GM18909 (cell line): ENCODE data around the gene EXOSC10.
"Not testable (repeated sequence)": the region's sequence is repeated elsewhere in the genome, so short reads cannot be mapped to it uniquely, and the experiment has no call there.

Experiments
- ATAC-seq: cut with Tn5 transposase; IDR thresholded peaks from one replicate; pipeline ENCODE4 v1.9.1; 2021; ENCODE audit warnings: mild to moderate bottlenecking; ENCODE audit not compliant: unreplicated experiment, poor library complexity

Gene EXOSC10

DNA sequence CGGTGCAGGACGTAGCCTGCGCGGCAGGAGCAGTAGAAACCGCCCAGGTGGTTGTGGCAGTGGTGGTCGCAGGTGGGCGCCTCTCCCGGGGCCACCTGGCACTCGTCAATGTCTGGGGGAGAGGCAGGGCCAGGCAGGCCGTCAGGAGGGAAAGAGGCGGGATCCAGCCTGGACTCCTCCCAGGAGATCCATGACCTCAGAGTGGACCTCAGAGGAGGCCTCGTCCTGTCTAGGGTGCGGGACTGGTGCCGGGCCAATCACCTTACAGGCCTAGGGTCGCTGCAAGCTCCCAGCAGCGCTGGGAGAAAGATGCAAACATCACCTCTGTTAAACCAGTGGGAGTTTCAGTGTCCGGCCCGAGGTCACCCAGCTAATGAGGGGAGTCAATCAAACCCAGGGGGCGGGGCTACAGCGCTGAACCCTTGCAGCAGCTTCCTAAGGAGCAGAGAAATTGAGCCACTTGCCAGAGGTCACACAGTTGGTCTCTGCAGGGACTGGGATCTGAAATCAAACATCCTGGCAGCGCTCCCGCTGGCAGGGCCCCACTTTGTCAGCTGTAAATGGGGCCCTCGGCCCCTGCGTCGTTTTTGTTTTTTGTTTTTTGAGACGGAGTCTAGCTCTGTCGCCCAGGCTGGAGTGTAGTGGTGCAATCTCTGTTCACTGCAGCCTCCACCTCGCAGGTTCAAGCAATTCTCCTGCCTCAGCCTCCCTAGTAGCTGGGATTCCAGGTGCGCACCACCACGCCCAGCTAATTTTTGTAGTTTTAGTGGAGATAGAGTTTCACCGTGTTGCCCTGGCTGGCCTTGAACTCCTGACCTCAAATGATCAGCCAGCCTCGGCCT is 54.0 kb downstream of the EXOSC10 start:
- ATAC-seq = no peak

DNA sequence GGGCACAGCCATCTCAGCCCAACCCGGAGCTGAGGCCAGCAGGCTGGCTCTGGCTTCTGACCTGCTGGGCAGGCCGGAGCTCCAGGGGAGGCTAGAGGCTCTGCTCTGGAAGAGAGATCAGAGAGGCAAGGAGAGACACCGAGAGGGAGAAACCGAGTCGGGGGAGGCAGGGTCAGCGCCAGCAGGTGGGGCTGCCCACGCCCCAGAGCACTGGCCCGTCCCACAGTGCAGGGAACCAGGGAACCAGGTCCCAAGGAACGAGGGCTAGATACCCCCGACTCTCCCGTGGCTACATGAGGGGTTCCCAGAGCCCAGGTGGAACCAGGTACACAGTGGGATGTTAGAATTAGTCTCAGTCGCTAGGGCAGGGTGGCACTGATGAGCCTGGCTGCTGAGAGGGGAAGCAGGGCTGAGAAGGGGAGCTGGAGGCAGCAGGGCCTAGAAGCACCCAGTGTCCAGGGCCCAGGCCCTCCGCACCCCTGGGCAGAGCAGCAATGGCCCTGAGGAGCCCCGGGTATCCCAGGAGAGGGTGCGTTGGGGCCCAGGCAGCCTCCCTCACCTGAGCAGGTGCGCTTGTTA is 54.7 kb downstream of the EXOSC10 start:
- ATAC-seq = no peak

DNA sequence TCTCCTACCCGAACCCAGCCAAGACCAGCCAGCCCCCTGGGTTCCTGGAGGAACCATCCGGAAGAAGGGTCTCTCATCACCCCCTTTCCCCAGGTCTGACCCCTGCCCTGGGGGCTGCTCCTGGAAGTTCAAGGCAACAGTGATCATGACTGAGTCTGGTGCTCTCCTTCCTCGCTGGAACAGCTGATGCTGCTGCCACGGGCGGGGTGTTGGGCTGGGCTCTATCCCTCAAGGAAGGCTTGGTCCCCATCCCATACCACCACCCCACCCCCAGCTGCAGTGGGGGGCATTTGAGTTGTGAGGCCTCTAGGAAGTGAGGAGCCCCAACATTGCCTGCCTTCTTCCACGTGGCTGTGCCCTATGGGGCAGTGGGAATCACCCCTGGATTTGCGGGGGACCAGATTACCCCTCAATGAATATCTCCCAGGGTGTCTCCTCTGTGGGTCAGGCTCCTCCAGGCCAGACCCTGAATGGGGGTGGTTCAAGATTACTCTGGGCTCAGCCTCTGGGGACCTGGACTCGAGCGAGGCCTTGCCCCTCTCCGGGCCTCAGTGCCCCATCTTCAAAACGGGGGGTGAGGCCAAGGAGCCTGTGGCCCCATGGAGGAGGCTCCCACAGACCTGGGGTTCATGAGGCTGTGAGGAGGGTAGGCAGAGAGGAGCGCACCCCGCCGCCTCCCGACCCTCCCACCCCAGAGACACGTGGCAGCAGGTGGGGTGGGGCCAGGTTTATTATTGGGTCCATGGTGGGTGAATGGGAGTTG is 55.4 kb downstream of the EXOSC10 start:
- ATAC-seq = no peak

DNA sequence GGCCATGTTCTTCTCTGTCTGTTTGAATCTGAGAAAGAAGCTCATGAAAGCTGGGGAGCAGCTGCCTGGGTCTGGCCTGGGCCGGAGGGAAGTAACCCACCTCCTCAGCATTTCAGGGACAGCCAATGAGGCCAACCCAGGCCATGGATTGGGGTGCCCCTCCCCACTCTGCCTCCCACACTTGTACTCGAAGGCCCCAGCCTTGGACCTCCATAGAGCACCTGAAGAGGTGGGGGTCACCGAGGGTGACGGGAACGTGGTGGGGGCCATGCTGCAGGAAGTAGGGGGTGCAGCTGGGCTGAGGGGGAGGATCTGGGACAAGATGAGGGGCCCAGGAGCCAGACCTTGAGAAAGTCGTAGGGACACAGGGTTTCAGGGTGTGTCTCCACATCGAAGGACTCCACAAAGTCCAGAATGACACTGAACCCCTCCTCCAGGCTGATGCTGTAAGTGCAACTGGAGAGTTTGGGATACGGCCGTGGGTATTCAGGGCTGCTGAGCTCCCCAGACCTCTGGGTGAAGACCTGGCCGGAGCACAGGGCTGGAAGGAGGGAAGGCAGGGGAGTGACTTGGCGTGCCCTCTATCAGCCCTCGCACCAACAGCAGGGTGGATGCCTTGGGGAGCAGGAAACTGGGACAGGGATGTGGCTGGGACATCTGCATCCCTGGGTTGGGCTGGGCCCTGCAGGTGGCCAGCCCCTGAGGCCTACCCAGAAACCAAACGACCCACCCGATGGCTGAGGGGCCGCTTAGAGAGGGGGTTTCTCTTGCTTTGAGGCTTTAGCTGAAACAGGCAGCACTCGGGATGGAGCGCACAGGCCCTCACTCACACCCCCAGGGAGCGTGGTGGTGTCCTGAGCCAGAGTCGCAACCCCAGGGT is 56.4 kb downstream of the EXOSC10 start:
- no peak for ATAC-seq

DNA sequence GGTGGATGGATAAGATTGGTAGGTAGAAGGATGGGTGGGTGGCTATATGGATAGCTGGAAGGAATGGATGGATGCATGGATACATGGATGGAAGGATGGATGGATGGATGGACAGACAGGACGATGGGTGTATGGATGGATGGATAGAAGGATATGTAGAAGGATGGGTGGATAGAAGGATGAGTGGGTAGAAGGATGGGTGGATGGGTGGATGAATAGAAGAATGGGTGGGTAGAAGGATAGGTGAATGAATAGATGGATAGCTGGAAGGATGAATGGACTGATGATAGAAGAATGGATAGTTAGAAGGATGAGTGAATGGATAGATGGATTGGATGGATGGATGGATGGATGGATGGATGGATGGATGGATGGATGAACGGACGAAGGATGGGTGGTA is 57.6 kb downstream of the EXOSC10 start:
- ATAC-seq = no peak

DNA sequence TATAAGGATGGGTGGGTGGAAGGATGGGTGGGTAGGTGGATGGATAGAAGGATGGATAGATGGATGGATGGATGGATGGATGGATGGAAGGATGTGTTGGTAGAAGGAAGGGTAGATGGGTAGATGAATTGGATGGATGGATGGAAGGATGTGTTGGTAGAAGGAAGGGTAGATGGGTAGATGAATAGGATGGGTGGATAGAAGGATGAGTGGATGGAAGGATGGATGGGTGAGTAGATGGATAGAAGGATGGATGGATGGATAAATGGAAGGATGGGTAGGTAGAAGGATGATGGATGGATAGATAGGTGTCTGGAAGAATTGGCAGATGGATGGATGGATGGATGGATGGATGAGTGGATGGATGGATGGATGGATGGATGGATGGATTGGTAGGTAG is 58.6 kb downstream of the EXOSC10 start:
- no peak for ATAC-seq

DNA sequence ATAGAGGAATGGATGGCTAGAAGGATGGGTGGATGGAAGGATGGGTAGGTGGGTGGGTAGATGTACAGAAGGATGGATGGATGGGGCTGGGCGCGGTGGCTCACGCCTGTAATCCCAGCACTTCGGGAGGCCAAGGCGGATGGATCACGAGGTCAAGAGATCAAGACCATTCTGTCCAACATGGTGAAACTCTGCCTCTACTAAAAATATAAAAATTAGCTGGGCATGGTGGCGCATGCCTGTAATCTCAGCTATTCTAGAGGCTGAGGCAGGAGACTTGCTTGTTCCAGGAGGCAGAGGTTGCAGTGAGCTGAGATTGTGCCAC is 59.6 kb downstream of the EXOSC10 start:
- ATAC-seq = not testable (repeated sequence)

DNA sequence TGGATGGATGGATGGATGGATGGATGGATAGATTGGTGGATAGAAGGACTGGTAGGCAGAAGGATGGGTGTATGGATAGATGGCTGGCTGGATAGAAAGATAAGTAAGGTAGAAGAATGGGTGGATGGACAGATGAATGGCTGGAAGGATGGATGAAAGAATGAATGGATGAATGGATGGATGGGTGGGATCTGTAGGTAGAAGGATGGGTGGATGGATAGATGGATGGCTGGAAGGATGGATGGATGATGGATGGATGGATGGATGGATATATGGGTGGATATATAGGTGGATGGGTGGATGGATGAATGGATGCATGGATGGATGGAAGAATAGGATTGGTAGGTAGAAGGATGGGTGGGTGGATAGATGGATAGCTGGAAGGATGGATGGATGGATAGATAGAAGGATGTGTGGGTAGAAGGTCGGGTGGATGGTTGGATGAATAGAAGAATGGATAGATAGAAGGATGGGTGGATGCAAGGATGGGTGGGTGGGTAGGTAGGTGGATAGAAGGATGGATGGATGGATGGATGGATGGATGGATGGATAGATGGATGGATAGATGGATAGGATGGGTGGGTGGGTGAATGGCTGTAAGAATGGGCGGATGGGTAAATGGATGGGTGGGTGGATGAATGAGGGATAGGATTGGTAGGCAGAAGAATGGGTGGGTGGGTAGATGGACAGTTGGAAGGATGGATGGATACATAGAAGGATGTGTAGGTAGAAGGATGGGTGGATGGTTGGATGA is 60.1 kb downstream of the EXOSC10 start:
- ATAC-seq = no peak

DNA sequence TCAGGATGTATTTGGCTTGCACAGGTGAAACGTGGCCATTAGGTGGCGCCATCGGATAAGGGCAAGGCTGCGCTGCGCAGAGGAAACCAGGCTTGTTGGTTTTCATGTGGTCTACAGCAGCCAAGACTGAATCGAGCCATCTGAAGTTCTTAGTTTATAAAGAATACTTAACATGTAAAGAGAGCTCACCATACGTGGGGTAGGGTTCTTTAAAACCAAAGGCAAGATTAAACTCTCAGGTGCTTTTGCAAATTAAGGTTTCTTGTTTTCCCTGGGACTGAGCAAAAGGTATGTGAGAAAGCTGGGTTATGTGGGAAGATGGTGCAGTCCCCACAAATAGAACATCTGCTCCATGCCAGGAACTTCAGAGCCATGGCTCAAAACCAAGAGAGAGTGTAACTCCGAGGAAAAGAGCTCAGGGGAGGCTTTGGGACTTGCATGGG is 61.9 kb downstream of the EXOSC10 start:
- ATAC-seq = peak; percentile 48

DNA sequence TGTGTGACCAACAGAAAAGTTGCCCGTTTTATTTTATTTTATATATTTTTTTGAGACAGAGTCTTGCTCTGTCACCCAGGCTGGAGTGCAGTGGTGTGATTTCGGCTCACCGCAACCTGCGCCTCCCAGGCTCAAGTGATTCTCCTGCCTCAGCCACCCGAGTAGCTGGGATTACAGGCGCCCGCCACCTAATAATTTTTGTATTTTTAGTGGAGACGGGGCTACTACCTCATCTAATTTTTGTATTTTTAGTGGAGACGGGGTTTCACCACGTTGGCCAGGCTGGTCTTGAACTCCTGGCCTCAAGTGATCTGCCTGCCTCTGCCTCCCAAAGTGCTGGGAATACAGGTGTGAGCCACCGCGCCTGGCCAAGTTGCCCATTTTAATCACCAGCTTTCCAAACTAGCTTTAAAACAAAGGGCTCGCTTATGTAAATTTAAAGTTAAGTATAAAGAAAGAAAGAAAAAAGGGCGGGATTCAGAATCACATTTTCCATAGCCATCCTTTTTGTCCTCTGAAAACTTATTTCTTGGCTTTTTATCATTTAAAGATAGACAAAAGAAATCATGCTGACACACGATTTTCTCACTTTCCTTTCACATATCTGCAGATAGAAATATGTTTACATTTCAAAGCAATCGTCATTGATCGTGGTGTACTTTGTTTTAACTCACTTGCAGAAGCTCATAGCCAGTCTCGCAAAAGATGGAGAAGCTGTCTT is 62.5 kb downstream of the EXOSC10 start:
- not testable (repeated sequence) for ATAC-seq

DNA sequence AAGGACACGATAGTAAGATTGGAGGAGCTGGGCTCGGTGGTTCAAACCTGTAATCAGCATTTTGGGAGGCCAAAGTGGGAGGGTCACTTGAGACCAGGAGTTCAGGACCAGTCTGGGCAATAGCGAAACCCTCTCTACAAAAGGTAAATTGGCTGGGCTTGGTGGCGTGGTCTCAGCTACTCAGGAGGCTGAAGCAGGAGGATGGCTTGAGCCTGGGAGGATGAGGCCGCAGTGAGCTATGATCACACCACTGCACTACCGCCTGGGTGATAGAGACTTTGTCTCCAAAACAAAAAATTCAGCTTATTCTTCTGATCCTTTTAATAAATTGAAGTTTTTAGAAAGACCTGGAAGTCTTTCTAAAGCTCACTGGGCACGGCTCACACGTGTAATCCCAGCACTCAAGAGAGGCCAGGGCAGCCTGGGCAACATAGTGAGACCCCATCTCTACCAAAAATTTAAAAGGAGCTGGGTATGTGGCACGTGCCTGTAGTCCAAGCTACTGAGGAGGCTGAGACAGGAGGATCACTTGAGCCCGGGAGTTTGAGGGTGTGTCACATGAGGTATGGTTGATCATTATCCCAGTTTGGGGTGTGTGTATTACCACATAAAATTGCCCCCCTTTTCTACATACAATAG is 67.9 kb downstream of the EXOSC10 start:
- ATAC-seq = no peak

DNA sequence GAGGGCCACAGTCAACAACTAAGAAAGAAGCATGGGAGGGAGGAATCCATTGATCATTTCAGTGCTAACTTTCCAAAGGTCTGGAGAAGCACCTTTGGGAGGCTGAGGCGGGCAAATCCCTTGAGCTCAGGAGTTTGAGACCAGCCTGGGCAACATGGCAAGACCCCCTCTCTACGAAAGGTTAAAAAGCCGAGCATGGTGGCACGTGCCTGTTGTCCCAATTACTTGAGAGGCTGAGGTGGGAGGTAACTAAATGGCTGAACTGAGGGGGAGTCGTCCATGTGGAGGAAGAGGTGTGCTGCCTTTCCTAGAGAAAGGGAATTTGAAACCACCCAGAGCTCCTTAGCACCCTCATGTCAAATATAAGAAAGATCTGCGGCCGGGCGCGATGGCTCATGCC is 68.8 kb downstream of the EXOSC10 start:
- ATAC-seq = no peak

DNA sequence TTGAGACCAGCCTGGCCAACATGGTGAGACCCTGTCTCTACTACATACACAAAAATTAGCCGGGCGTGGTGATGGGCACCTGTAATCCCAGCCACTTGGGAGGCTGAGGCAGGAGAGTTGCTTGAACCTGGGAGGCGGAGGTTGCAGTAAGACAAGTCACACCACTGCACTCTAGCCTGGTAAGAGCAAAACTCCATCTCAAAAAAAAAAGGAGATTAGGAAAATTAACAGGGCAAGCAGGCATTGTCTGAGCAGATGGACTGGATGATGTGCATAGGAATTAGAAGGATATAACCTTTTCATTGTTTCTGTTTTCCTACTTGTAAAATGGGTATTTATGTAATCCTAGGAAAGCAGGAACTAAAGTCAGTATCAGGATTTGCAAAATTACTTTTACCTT is 71.7 kb downstream of the EXOSC10 start:
- no peak for ATAC-seq

DNA sequence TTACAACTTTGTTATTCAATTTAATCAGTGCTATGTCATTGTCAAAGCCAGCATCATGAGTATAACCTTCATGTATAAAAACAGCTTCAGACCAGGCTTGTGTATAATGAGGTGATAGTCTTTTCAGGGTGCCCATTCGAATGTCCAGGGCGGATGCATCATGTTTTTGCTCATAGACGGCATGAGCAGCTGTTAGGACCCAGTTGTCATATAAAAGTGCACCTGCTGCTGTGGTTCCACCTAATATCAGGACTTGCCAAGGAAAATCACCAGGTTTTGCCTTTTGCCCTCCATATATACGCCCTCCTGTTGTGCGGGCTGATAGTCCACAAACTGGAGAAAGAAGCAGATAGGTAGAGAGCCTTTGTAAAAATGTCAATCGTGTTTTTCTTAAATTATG is 72.4 kb downstream of the EXOSC10 start:
- no peak for ATAC-seq

DNA sequence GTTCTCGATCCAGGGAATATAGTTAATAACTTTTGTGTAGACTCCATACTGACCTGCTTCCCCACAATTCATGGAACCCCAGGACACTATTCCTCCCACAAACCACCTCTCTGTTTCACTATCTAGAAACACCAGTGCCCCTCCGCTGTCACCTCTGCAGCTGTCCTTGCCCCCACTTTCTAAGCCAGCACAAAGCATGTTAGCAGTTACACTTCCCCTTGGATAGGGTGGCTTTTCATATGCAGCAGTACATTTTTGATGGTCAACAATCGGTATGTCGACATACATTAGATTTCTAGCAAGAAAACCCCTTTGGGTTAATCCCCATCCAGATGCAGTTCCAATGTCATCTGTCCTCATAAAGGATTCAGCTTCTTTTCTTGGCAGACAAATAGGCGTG is 72.8 kb downstream of the EXOSC10 start:
- ATAC-seq = no peak

DNA sequence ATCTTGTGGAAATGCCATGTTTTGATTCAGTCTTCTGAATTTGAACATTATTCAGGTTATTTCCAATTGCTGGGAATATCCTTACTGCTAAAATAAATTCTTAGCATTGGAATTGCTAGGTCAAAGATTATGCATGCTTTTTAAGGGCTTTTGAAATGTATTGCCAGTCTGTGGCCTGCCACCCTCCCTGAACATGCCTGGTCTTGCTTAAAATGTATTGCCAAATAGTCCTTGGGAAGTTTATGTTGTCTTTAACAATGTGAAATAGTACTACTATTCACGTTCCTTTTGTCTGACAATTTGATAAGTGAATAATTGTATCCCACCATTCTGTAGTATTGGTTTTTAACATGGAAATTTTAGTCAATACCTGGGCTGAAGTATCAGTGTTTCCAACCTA is 73.6 kb downstream of the EXOSC10 start:
- ATAC-seq = no peak

DNA sequence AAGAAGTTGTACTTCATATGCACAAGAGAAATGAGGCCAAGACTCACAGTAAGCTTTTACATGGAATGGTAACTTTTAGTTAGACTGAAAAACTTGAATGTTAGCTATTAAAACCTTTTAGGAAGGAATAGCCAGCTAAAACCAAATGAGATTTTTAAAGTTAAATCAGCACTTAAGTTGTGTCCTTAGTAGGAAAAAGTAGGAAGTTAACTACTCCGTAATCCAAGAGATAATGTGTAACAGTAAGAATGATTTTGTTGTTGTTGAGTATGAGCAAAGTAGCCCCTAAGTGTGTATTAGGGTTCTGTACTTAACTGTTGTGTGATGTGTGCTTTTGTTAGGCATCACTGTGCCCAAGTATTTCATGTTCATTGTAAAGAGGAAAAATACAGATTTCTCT is 74.1 kb downstream of the EXOSC10 start:
- ATAC-seq = no peak

DNA sequence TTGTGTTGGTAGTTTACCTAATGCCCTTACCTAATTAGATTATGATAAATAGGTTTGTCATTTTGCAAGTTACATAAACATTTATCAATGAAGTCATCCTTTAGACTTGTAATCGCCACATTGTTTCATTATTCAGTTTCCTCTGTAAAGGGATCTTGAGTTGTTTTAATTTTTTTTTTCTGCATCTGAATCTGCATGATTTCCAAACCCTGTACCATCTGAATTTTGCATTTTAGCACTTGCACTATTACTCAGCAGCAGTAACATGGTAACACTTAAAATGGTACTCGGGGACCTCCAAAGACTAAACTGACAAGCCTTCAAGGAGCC is 74.8 kb downstream of the EXOSC10 start:
- ATAC-seq = no peak
